ENCODE data around the gene BBS4.
A peak's percentile ranks its signal among the peaks of the same experiment; 100 is the strongest.
"Not testable (repeated sequence)": the region's sequence is repeated elsewhere in the genome, so short reads cannot be mapped to it uniquely, and the experiment has no call there.

BBS4 gene

DNA sequence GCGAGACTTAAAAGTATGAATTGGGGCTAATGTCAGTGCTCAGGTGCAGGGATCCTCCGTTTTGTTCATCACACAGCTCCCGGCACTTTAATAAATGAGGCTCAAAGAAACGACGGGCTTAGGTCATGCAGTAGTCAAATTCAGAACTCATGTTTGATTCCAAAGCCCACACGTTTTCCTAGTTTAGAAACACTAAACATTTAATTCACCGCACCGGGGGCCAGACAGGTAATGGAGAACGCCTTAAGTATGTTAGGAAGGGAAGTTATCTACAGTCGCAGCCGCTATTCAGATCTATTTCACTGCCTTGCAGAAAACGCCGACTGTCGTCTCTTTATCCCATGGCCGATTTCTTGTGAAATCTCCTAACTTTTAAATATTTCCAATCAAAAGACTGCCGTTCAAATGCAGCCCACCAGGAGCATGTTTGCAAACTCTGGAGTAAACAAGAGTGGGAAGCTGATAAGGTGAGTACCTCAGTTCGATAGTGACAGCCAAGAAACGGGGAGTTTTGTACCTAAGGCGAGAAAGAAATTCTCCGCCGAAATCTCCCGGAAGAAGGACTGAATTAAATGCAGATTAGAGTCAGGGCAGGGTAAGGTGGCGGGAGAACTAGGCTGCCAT is 594 bp upstream of the BBS4 start:
- in situ Hi-C loops (cut with HindIII; ENCODE audit: low pct_ligation_motif_present, low sequenced_read_pairs), result no loop called here
- Histone ChIP-seq H3K27ac (peak overlapping the region; percentile 82), H3K27me3 (replicated peaks) (no peaks in the 10 kb centered on the region), H3K4me3 (ENCODE audit: low read depth, low read length) (peak overlapping the region; percentile 89), H3K36me3 (replicated peaks) (no peaks in the 10 kb centered on the region)
- no peak for DNase-seq
- TF ChIP-seq, protein P1, sequence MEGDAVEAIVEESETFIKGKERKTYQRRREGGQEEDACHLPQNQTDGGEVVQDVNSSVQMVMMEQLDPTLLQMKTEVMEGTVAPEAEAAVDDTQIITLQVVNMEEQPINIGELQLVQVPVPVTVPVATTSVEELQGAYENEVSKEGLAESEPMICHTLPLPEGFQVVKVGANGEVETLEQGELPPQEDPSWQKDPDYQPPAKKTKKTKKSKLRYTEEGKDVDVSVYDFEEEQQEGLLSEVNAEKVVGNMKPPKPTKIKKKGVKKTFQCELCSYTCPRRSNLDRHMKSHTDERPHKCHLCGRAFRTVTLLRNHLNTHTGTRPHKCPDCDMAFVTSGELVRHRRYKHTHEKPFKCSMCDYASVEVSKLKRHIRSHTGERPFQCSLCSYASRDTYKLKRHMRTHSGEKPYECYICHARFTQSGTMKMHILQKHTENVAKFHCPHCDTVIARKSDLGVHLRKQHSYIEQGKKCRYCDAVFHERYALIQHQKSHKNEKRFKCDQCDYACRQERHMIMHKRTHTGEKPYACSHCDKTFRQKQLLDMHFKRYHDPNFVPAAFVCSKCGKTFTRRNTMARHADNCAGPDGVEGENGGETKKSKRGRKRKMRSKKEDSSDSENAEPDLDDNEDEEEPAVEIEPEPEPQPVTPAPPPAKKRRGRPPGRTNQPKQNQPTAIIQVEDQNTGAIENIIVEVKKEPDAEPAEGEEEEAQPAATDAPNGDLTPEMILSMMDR (IDR thresholded peaks at IDR 0.05; ENCODE audit: low read depth, low read length, missing control alignments), result no peak

DNA sequence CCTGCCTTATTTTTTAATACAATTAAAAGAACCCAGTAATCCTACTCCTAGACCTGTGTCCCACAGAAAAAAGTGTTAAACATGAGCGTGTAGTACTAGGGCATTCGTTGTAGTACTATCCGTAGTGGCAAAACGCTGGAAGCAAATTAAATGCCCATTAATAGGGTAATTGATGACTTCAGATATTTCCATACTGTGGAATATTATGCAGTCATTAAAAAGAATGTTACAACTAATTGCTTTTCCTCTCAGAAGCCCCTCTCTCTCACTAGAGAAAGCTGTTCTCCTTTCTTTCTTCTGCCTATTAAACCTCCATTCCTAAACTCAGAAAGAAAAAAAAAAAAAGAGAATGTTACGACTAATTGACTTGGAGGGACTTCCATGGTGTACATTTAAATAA is 2.7 kb downstream of the BBS4 start:
- no peaks in the 10 kb centered on the region for H3K27me3 ChIP-seq (replicated peaks)
- H3K27ac ChIP-seq, result no peak overlapping the region
- no peaks in the 10 kb centered on the region for H3K36me3 ChIP-seq (replicated peaks)
- H3K4me3 ChIP-seq (ENCODE audit: low read depth, low read length), result no peak overlapping the region
- in situ Hi-C loops (cut with HindIII; ENCODE audit: low pct_ligation_motif_present, low sequenced_read_pairs), result no loop called here
- TF ChIP-seq, protein P1 (IDR thresholded peaks at IDR 0.05; ENCODE audit: low read depth, low read length, missing control alignments), result no peak
- no peak for DNase-seq

DNA sequence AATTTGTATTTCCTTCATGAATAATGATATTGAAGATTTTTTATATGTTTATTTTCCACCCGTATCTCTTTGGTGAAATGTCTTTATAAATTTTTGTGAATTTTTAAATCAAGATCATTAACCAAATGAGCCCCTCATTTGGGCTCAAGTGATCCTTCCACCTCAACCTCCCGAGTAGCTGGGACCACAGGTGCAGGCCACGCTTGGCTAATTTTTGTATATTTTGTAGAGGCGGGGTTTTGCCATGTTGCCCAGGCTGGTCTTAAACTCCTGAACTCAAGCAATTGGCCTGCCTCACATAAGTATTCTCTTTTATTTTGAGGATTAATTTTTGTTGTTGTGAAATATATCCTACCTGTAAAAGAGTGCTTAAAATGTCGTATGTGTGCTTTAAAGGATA is 4.9 kb downstream of the BBS4 start:
- H3K4me3 ChIP-seq (ENCODE audit: low read depth, low read length), result no peak overlapping the region
- DNase-seq, result no peak
- no peaks in the 10 kb centered on the region for H3K36me3 ChIP-seq (replicated peaks)
- no peak overlapping the region for H3K27ac ChIP-seq
- in situ Hi-C loops (cut with HindIII; ENCODE audit: low pct_ligation_motif_present, low sequenced_read_pairs), result no loop called here
- TF ChIP-seq, protein P1 (IDR thresholded peaks at IDR 0.05; ENCODE audit: low read depth, low read length, missing control alignments), result no peak
- H3K27me3 ChIP-seq (replicated peaks), result no peaks in the 10 kb centered on the region

DNA sequence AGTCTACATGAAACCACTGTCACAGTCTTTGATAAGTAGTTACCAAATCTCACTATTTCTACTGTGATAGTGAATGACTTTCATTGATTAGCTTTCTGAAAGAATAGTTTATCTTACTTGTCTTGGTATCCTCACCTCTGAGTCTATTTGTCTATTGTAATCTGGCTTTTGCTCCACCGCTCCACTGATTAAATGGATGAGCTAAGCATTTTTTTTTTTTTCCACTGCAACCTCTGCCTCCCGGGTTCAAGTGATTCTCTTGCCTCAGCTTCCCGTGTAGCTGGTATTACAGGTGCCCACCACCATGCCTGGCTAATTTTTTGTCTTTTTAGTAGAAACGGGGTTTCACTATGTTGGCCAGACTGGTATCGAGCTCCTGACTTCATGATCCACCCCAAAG is 12.9 kb downstream of the BBS4 start:
- TF ChIP-seq, protein P1 (IDR thresholded peaks at IDR 0.05; ENCODE audit: low read depth, low read length, missing control alignments), result no peak
- in situ Hi-C loops (cut with HindIII; ENCODE audit: low pct_ligation_motif_present, low sequenced_read_pairs), result no loop called here
- Histone ChIP-seq H3K36me3 (replicated peaks) (no peaks in the 10 kb centered on the region), H3K27me3 (replicated peaks) (no peaks in the 10 kb centered on the region), H3K27ac (no peak overlapping the region), H3K4me3 (ENCODE audit: low read depth, low read length) (no peak overlapping the region)
- DNase-seq, result no peak

DNA sequence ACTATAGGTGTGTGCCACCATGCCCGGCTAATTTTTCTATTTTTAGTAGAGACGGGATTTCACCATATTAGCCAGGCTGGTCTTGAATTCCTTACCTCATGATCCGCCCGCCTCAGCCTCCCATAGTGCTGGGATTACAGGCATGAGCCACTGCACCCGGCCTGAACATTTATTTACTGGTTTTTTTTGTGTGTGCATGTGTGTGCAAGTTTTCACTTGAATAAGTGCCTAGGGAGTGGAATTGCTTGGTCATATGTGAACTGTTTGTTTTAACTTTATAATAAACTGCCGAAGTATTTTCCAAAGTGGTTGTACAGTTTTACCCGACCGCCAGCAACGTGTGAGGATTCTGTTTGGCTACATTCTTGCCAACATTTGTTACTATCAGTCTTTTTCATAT is 14.1 kb downstream of the BBS4 start:
- Histone ChIP-seq H3K27me3 (replicated peaks) (no peaks in the 10 kb centered on the region), H3K27ac (no peak overlapping the region), H3K4me3 (ENCODE audit: low read depth, low read length) (no peak overlapping the region), H3K36me3 (replicated peaks) (no peaks in the 10 kb centered on the region)
- no peak for DNase-seq
- TF ChIP-seq, protein P1 (IDR thresholded peaks at IDR 0.05; ENCODE audit: low read depth, low read length, missing control alignments), result no peak
- in situ Hi-C loops (cut with HindIII; ENCODE audit: low pct_ligation_motif_present, low sequenced_read_pairs), result no loop called here

DNA sequence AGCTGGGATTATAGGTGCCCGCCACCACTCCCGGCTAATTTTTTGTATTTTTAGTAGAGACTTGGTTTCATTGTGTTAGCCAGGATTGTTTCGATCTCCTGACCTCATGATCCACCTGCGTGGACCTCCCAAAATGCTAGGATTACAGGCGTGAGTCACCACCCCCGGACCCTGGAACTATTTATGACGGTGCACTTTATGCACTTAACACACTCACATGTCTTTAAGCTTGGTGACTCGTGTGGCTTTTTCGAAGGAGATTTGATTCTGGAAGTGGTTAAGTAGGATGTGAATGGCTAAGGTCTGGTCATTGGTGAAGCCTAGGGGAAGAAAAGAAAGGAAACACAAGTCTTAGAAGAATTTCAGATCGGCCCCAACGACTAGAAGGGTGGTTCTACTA is 20.3 kb downstream of the BBS4 start:
- TF ChIP-seq, protein P1 (IDR thresholded peaks at IDR 0.05; ENCODE audit: low read depth, low read length, missing control alignments), result no peak
- H3K4me3 ChIP-seq (ENCODE audit: low read depth, low read length), result no peak overlapping the region
- H3K27me3 ChIP-seq (replicated peaks), result no peaks in the 10 kb centered on the region
- peak; percentile 3 for DNase-seq
- no peaks in the 10 kb centered on the region for H3K36me3 ChIP-seq (replicated peaks)
- no peak overlapping the region for H3K27ac ChIP-seq
- in situ Hi-C loops (cut with HindIII; ENCODE audit: low pct_ligation_motif_present, low sequenced_read_pairs), result no loop called here

DNA sequence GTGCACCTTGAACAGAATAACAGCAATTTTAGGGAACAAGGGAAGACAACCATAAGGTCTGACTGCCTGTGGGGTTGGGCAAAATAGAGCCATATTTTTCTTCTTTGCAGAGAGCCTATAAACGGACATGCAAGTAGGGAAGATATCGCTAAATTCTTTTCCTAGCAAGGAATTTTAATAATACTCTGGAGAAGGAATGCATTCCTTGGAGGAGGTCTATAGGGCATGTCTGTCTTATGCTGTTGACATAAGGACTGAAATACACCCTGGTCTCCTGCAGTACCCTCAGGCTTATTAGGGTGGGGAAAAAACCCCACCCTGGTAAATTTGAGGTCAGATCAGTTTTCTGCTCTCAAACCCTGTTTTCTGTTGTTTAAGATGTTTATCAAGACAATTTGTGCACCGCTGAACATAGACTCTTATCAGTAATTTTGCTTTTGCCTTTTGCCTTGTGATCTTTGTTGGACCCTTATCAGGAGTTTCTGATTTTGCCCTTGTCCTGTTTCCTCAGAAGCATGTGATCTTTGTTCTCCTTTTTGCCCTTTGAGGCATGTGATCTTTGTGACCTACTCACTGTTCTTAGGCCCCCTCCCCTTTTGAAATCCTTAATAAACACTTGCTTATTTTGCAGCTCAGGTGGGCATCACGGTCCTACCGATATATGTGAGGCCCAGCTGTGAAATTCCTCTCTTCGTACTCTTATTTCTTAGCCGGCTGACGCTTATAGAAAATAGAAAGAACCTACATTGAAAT is 22.7 kb downstream of the BBS4 start:
- H3K27ac ChIP-seq; H3K4me3 ChIP-seq (ENCODE audit: low read depth, low read length); H3K27me3 ChIP-seq (replicated peaks); in situ Hi-C loops (cut with HindIII; ENCODE audit: low pct_ligation_motif_present, low sequenced_read_pairs); DNase-seq; H3K36me3 ChIP-seq (replicated peaks): not testable (repeated sequence)
